Measurements from ENCODE around the gene DAND5. TPM values are rescaled to one million over a fixed set of nuclear protein-coding genes. Genes with fewer than 3 reads are reported as not detected.

DAND5 gene
- total and polyA plus RNA-seq, 2 donors (not counting 1 experiment from before 2014, with no cell fraction given): not detected

DNA sequence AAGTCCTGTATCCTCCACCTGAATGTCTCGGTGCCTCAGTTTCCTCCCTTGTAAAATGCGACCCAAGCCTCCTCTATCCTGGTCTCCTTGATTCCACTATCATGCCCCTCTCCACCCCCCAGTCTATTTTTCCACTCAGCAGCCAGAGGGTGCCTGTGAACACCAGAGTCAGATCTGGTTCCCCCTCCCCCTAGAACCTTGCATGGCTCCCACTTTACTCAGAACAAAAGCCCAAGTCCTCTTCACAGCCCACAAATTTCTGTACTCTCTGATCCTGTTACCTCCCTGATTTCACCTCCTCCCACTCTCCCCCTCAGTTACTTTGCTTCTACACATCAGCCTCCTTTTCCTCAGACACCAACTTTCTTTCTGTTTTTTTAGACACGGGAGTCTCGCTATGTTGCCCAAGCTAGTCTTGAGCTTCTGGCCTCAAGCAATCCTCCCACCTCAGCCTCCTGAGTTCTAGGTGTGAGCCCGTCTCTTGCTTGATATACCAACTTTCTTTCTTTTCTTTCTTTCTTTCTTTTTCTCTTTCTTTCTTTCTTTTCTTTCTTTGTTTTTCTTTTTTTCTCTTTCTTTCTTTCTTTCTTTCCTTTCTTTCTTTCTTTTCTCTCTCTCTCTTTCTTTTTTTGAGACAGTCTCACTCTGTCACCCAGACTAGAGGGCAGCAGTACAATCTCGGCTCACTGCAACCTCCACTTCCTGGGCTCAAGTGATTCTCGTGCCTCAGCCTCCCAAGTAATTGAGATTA is 869 bp downstream of the DAND5 start:
- Mint-ChIP-seq H3K4me3 (no peak overlapping the region), H3K4me1 (peaks cover 2% of the 10 kb centered on the region), H3K9me3 (ENCODE audit: insufficient read depth) (no peaks in the 10 kb centered on the region), H3K27ac (no peak overlapping the region), H3K27me3 (peaks cover 3% of the 10 kb centered on the region)
- DNase-seq (no peak), ATAC-seq (ENCODE audit: low read depth) (no peak)
- intact Hi-C loops (cut with micrococcal nuclease): loop anchor here (10.0 kb wide), 1 partner anchor 225 kb away; no protein-coding TSS in a partner anchor
- POLR2A ChIA-PET: no interaction called here
- CTCF ChIA-PET: interaction anchor here (1.4 kb wide), 1 partner anchor 124 kb away, joined by 5 read pairs; no protein-coding TSS in a partner anchor
- Histone ChIP-seq H3K4me3 (ENCODE audit: control extremely low read depth in 1 of 5, extremely low read depth in 1 of 5, insufficient read depth in 1 of 5, low read depth in 2 of 5, low read length in 4 of 5) (no peak overlapping the region), H2AFZ (ENCODE audit: insufficient read depth, low read depth, low read length, poor library complexity, severe bottlenecking) (no peak overlapping the region), H3K79me2 (ENCODE audit: control insufficient read depth, insufficient read depth, low read length) (no peaks in the 10 kb centered on the region), H3K27ac (ENCODE audit: low read length in 2 of 2) (no peak overlapping the region), H4K20me1 (ENCODE audit: control insufficient read depth, insufficient read depth, low read length, poor library complexity, severe bottlenecking) (no peaks in the 10 kb centered on the region), H3K36me3 (replicated peaks in 1 of 2; ENCODE audit: control extremely low read depth in 1 of 2, control insufficient read depth in 1 of 2, extremely low read depth in 1 of 2, insufficient read depth in 2 of 2, low read length in 1 of 2) (no peaks in the 10 kb centered on the region), H3K4me1 (ENCODE audit: control insufficient read depth in 2 of 2, insufficient read depth in 2 of 2, low read length in 2 of 2) (peaks cover under 1 to 6% of the 10 kb centered on the region in 2 donors), H3K4me2 (replicated peaks; ENCODE audit: low read depth, low read length, poor library complexity, severe bottlenecking) (no peak overlapping the region), H3K27me3 (replicated peaks in 1 of 4; ENCODE audit: control extremely low read depth in 1 of 4, control insufficient read depth in 3 of 4, insufficient read depth in 4 of 4, low read length in 3 of 4) (peaks cover 0 to 6% (median 1%) of the 10 kb centered on the region in 4 experiments), H3K9me3 (ENCODE audit: control extremely low read depth in 1 of 3, control insufficient read depth in 2 of 3, insufficient read depth in 1 of 3, low read length in 2 of 3) (no peaks in the 10 kb centered on the region), H3K9ac (ENCODE audit: low read length) (no peak overlapping the region)
- 91% methylated on average over 7 of the region's 7 CpGs for WGBS (ENCODE audit: insufficient coverage)
- TF ChIP-seq CTCF (IDR thresholded peaks at IDR 0.05): no peak
- no peak for TF ChIP-seq EZH2 (IDR thresholded peaks at IDR 0.05; ENCODE audit: borderline replicate concordance, insufficient read depth, low read depth, low read length, poor library complexity, severe bottlenecking)

DNA sequence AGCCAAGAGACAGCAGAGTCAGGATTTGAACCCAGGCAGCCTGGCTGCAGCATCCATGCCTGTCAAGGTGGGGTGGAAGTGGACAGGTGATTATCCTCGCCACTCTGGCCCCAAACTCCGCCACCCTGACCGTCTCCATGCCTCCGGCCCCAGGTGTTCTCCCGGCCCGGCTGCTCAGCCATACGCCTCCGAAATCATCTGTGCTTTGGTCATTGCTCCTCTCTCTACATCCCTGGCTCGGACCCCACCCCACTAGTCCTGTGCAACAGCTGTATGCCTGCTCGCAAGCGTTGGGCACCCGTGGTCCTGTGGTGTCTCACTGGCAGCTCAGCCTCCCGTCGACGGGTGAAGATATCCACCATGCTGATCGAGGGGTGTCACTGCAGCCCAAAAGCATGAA is 3.9 kb downstream of the DAND5 start:
- 89% methylated on average over 15 of the region's 16 CpGs for WGBS (ENCODE audit: insufficient coverage)
- no peak overlapping the region for H3K27ac Mint-ChIP-seq

More for the DNA sequence above, 3.9 kb downstream of the DAND5 start:
- TF ChIP-seq EZH2 (IDR thresholded peaks at IDR 0.05; ENCODE audit: borderline replicate concordance, insufficient read depth, low read depth, low read length, poor library complexity, severe bottlenecking) (no peak), CTCF (IDR thresholded peaks at IDR 0.05) (no peak)
- ChIA-PET POLR2A (interaction anchor here (0.9 kb wide), 1 partner anchor 121 kb away, joined by 3 read pairs; no protein-coding TSS in a partner anchor), CTCF (interaction anchor here (1.7 to 8.2 kb wide), 3 partner anchors 8 to 88 kb away, joined by 8 to 161 read pairs (median 9); no protein-coding TSS in a partner anchor)
- H3K9ac ChIP-seq (ENCODE audit: low read length): no peak overlapping the region
- H3K79me2 ChIP-seq (ENCODE audit: control insufficient read depth, insufficient read depth, low read length): no peaks in the 10 kb centered on the region
- no peaks in the 10 kb centered on the region for H3K9me3 ChIP-seq (ENCODE audit: control extremely low read depth in 1 of 3, control insufficient read depth in 2 of 3, insufficient read depth in 1 of 3, low read length in 2 of 3)
- no peak overlapping the region for H3K27ac ChIP-seq (ENCODE audit: low read length in 2 of 2)
- H3K36me3 ChIP-seq (replicated peaks in 1 of 2; ENCODE audit: control extremely low read depth in 1 of 2, control insufficient read depth in 1 of 2, extremely low read depth in 1 of 2, insufficient read depth in 2 of 2, low read length in 1 of 2): no peaks in the 10 kb centered on the region
- DNase-seq (peak; percentile 21), ATAC-seq (ENCODE audit: low read depth) (no peak)
- H3K27me3 ChIP-seq (replicated peaks in 1 of 4; ENCODE audit: control extremely low read depth in 1 of 4, control insufficient read depth in 3 of 4, insufficient read depth in 4 of 4, low read length in 3 of 4): peaks cover 0 to 14% (median 1%) of the 10 kb centered on the region in 4 experiments
- intact Hi-C loops (cut with micrococcal nuclease): loop anchor here (10.0 kb wide), 1 partner anchor 222 kb away; no protein-coding TSS in a partner anchor
- H2AFZ ChIP-seq (ENCODE audit: insufficient read depth, low read depth, low read length, poor library complexity, severe bottlenecking): no peak overlapping the region
- no peak overlapping the region for H3K4me3 ChIP-seq (ENCODE audit: control extremely low read depth in 1 of 5, extremely low read depth in 1 of 5, insufficient read depth in 1 of 5, low read depth in 2 of 5, low read length in 4 of 5)
- Mint-ChIP-seq H3K4me3 (no peak overlapping the region), H3K4me1 (peaks cover 5% of the 10 kb centered on the region), H3K27me3 (peaks cover 12% of the 10 kb centered on the region), H3K9me3 (ENCODE audit: insufficient read depth) (no peaks in the 10 kb centered on the region)
- H3K4me2 ChIP-seq (replicated peaks; ENCODE audit: low read depth, low read length, poor library complexity, severe bottlenecking): no peak overlapping the region
- H3K4me1 ChIP-seq (ENCODE audit: control insufficient read depth in 2 of 2, insufficient read depth in 2 of 2, low read length in 2 of 2): peaks cover 0 to 5% of the 10 kb centered on the region in 2 donors
- no peaks in the 10 kb centered on the region for H4K20me1 ChIP-seq (ENCODE audit: control insufficient read depth, insufficient read depth, low read length, poor library complexity, severe bottlenecking)

Measured in B cell (primary cell).